ENCODE results near the gene GPAM. TPM values are rescaled to one million over a fixed set of nuclear protein-coding genes. Genes with fewer than 3 reads are reported as not detected.
"Not testable (repeated sequence)": the region's sequence is repeated elsewhere in the genome, so short reads cannot be mapped to it uniquely, and the experiment has no call there.

Gene GPAM
- total RNA-seq, 1 donor from 2014 or later = 10.0 TPM

DNA sequence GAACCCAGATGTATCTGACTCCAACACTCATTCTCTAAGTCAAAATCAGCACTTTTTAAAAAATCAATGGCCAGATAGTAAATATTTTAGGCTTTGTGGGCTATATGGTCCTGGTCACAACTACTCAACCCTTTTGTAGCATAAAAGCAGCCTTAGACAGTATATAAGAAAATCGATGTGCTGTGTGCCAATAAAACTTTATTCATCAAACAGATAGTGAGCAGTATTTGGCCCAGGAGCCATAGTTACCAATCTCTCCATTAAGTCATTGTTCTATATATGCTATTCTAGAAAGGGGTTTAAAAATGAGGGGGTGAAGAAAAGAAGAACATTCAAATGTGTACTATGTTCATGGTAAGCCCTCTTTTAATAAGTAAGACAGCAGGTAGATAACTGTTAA is 18.5 kb upstream of the GPAM start:
- DNase-seq (ENCODE audit: extremely low spot score, unreplicated experiment) = no peak
- Mint-ChIP-seq H3K36me3 (ENCODE audit: unreplicated experiment) (no peaks in the 10 kb centered on the region), H3K4me3 (ENCODE audit: unreplicated experiment) (no peak overlapping the region), H3K27me3 (ENCODE audit: unreplicated experiment) (no peaks in the 10 kb centered on the region), H3K9me3 (ENCODE audit: unreplicated experiment) (no peaks in the 10 kb centered on the region), H3K27ac (ENCODE audit: unreplicated experiment) (no peak overlapping the region), H3K4me1 (ENCODE audit: unreplicated experiment) (no peaks in the 10 kb centered on the region)
- TF ChIP-seq, protein P1, sequence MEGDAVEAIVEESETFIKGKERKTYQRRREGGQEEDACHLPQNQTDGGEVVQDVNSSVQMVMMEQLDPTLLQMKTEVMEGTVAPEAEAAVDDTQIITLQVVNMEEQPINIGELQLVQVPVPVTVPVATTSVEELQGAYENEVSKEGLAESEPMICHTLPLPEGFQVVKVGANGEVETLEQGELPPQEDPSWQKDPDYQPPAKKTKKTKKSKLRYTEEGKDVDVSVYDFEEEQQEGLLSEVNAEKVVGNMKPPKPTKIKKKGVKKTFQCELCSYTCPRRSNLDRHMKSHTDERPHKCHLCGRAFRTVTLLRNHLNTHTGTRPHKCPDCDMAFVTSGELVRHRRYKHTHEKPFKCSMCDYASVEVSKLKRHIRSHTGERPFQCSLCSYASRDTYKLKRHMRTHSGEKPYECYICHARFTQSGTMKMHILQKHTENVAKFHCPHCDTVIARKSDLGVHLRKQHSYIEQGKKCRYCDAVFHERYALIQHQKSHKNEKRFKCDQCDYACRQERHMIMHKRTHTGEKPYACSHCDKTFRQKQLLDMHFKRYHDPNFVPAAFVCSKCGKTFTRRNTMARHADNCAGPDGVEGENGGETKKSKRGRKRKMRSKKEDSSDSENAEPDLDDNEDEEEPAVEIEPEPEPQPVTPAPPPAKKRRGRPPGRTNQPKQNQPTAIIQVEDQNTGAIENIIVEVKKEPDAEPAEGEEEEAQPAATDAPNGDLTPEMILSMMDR (IDR thresholded peaks at IDR 0.05) = no peak

DNA sequence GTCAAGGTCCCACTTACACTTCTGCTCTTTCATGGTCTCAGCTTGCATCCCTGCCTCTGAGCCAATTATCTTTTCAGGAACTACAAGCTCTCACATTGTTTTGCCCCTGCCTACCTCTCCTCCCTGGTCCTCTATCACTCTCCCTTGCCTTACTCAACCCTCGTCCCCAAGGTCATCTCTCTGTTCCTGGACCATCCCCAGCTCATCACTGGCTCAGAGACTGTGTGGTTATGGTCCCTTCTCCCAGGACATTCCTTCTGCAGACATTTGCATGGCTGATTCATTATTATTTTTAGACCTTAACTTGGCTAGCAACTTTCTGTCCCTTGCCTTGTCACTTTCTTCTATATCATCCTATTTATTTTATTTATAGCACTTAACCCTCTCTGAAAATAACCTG is 17.8 kb upstream of the GPAM start:
- no peak for DNase-seq (ENCODE audit: extremely low spot score, unreplicated experiment)
- Mint-ChIP-seq H3K4me3 (ENCODE audit: unreplicated experiment) (no peak overlapping the region), H3K4me1 (ENCODE audit: unreplicated experiment) (no peaks in the 10 kb centered on the region), H3K9me3 (ENCODE audit: unreplicated experiment) (no peaks in the 10 kb centered on the region), H3K27me3 (ENCODE audit: unreplicated experiment) (no peaks in the 10 kb centered on the region), H3K36me3 (ENCODE audit: unreplicated experiment) (no peaks in the 10 kb centered on the region), H3K27ac (ENCODE audit: unreplicated experiment) (no peak overlapping the region)
- TF ChIP-seq, protein P1 (IDR thresholded peaks at IDR 0.05) = no peak

DNA sequence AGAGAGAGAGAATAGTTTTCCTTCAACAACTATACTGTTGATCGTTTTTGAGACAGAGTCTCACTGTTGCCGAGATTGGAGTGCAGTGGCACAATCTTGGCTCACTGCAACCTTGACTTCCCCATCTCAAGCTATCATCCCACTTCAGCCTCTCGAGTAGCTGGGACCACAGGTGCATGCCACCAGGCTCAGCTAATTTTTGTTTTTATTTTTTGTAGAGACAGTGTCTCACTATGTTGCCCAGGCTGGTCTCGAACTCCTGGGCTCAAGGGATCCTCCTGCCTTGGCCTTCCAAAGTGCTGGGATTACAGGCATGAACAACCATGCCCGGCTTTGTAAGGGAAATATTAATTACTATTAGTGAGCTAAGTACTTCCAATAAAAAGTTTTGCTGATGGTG is 16.7 kb upstream of the GPAM start:
- not testable (repeated sequence) for H3K4me1 Mint-ChIP-seq (ENCODE audit: unreplicated experiment); H3K27me3 Mint-ChIP-seq (ENCODE audit: unreplicated experiment); H3K27ac Mint-ChIP-seq (ENCODE audit: unreplicated experiment); H3K4me3 Mint-ChIP-seq (ENCODE audit: unreplicated experiment); H3K9me3 Mint-ChIP-seq (ENCODE audit: unreplicated experiment); DNase-seq (ENCODE audit: extremely low spot score, unreplicated experiment); H3K36me3 Mint-ChIP-seq (ENCODE audit: unreplicated experiment)

DNA sequence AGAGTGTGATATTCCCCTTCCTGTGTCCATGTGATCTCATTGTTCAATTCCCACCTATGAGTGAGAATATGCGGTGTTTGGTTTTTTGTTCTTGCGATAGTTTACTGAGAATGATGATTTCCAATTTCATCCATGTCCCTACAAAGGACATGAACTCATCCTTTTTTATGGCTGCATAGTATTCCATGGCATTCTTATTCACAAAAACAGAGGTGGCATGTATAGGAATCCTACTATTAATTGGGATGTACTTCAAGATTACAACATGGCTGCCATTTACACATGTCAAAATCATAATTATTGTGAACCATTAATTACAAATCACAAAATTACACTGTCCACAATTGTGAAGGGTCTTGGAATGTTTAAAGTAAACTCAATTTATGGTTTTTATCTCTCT is 14.1 kb upstream of the GPAM start:
- not testable (repeated sequence) for DNase-seq (ENCODE audit: extremely low spot score, unreplicated experiment); H3K27me3 Mint-ChIP-seq (ENCODE audit: unreplicated experiment); H3K36me3 Mint-ChIP-seq (ENCODE audit: unreplicated experiment); H3K27ac Mint-ChIP-seq (ENCODE audit: unreplicated experiment); H3K4me3 Mint-ChIP-seq (ENCODE audit: unreplicated experiment); H3K4me1 Mint-ChIP-seq (ENCODE audit: unreplicated experiment); H3K9me3 Mint-ChIP-seq (ENCODE audit: unreplicated experiment)

DNA sequence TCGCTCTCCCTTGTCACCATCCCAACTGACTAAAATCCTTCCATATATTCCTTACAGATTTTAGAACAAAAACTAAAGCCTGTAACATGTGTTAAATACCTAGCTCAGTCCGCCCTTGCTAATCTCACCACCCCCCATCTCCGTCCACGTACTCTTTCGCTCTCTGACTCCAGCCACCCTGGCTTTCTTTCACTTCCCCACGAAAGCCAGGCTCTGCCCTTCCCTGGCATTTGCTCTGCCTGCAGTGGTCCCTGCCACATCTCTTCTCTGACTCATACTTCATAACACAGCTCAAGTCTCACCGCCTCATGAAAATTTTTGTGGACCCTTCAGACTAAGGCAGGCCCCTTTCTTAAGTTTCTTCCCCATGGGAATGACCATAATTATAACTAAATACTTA is 11.7 kb upstream of the GPAM start:
- H3K36me3 Mint-ChIP-seq (ENCODE audit: unreplicated experiment) = no peaks in the 10 kb centered on the region
- peaks cover 2% of the 10 kb centered on the region for H3K27me3 Mint-ChIP-seq (ENCODE audit: unreplicated experiment)
- H3K27ac Mint-ChIP-seq (ENCODE audit: unreplicated experiment) = no peak overlapping the region
- no peaks in the 10 kb centered on the region for H3K4me1 Mint-ChIP-seq (ENCODE audit: unreplicated experiment)
- DNase-seq (ENCODE audit: extremely low spot score, unreplicated experiment) = no peak
- TF ChIP-seq, protein P1 (IDR thresholded peaks at IDR 0.05) = no peak
- H3K9me3 Mint-ChIP-seq (ENCODE audit: unreplicated experiment) = no peaks in the 10 kb centered on the region
- H3K4me3 Mint-ChIP-seq (ENCODE audit: unreplicated experiment) = no peak overlapping the region

DNA sequence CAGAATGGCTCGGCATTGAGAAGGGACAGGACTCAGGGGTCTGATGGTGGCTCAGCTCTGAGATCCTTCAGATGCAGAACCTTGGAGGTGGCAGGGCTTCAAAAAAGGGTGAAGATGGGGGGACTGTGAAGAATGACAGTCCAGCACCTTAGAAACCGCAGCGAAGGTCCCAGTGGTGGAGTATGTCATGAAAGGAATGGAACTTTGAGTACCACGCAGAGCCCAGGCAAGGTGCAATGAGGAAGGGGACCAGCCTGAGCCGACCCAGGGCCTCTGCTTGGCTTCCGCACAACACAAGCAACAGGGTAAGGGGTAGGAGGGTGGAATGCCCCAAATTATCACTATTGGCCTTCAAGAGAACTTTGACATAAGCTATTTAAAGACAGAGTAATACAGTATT is 8.2 kb upstream of the GPAM start:
- Mint-ChIP-seq H3K27me3 (ENCODE audit: unreplicated experiment) (peaks cover 15% of the 10 kb centered on the region), H3K9me3 (ENCODE audit: unreplicated experiment) (no peaks in the 10 kb centered on the region)

More for the DNA sequence above, 8.2 kb upstream of the GPAM start:
- no peak overlapping the region for H3K4me3 Mint-ChIP-seq (ENCODE audit: unreplicated experiment)
- H3K36me3 Mint-ChIP-seq (ENCODE audit: unreplicated experiment) = no peaks in the 10 kb centered on the region
- no peaks in the 10 kb centered on the region for H3K4me1 Mint-ChIP-seq (ENCODE audit: unreplicated experiment)
- TF ChIP-seq, protein P1 (IDR thresholded peaks at IDR 0.05) = no peak
- no peak overlapping the region for H3K27ac Mint-ChIP-seq (ENCODE audit: unreplicated experiment)
- no peak for DNase-seq (ENCODE audit: extremely low spot score, unreplicated experiment)

All from osteocyte (in vitro differentiated cells).